Globus pallidus (tissue), 1 donor: ENCODE data around the gene SPNS1.
"Not testable (repeated sequence)": the region's sequence is repeated elsewhere in the genome, so short reads cannot be mapped to it uniquely, and the experiment has no call there.

Experiments used
- DNase-seq: peaks from one replicate; pipeline ENCODE4 v3.0.0-alpha.2; 2015; ENCODE audit warnings: low spot score

The SPNS1 gene

DNA sequence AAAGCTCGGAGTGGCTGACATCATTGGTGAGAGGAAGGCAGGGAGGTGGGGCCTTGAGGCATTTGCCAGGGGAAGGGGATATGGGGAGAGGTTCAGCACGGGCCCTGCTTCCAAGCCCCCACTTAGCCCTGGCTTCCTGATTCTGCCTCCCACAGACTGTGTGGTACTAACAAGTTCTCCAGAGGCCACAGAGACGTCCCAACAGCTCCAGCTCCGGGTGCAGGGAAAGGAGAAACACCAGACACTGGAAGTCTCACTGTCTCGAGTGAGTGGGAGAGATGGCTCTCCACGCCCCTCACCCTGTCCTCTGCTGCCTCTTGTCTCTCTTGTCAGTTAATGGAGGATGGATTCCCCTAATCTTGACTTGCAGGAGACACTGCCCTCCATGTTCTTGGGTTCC, 15.7 kb upstream of the SPNS1 start:
- DNase-seq, result no peak

DNA sequence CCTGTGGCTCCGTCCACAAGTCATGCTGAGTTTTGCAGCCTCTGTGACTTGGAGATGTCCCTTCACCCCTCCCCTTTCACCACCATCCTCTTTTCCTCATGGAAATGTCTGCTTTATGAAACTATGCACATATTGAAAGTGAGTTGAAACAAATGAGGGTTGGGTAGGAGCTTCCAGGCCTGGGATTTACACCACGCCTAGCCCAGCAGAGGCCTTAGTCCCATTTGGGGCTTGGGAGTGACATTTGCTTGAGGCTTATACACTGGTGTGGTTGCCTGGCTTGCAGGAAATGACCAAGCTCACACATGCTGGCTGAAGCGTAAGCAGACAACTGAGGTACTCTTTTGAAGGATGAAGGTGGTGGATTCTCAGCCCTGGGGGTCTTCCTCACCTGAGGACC, 10.5 kb upstream of the SPNS1 start:
- no peak for DNase-seq

DNA sequence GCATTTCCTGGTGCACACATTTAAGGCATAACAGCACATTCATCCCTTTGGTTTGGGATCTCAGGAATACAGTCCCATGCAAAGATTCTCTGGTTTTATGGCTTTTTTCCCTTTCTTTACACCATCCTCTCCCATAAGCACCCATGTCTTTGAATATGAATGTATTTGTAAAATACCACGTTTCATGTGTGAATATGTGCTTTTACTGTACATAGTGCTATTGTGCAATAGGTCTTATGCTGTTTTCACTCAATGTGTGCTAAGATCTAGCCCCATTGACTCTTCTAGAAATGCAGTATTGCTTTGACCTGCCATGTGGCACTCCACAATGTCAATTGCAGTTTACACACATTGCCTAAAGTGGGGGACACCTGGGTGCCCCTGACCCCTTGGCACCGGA, 10.1 kb upstream of the SPNS1 start:
- no peak for DNase-seq

DNA sequence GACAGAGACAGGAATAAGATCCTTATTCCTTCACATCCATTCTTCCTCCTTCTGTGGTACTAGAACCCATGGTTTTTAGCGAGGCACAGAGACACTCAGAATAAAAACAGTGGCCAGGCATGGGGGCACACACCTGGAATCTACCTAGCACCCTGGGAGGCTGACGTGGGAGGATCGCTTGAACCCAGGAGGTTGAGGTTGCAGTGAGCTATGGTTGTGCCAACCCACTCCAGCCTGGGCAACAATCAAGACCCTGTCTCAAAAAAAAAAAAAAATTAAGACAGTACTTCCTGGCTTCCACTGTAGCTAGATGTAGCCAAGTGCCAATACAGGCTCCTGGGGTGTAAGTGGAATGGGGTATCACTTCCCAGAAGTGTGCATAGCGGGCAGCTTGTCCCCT, 7.4 kb upstream of the SPNS1 start:
- DNase-seq, result no peak

DNA sequence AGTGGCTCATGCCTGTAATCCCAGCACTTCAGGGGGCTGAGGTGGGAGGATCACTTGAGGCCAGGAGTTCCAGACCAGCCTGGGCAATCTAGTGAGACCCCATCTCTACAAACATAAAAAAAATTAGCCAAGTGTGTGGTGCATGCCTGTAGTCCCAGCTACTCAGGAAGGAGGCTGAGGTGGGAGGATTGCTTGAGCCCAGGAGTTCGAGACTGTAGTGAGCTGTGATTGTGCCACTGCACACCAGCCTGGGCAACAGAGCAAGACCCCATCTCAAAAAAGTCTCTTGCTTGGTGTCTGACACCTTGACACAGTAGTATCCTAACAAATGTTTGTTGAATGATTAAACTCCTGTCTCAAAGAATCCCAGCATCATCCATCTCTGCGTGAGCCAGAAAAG, 4.9 kb upstream of the SPNS1 start:
- not testable (repeated sequence) for DNase-seq

DNA sequence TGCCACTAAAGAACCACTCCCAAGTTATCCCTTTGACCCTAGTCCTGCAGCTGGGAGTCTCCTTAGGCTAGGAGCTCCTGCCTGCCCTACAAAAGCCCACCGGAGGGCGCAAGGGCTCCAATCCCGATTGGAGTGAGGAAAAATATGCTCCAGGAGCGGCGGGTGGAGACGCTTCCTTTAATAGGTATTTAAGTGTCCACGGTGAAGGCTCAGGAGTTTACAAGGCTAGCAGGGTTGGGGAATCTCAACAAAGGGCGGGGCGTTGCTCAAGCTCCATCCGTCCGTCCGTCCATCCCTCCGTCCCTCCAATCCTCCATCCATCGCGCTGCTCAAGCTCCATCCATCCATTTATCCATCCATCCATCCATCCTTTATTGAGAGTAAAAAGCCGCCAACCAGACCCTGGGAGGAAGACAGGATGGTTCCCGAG, 556 bp upstream of the SPNS1 start:
- DNase-seq, result peak; percentile 64

DNA sequence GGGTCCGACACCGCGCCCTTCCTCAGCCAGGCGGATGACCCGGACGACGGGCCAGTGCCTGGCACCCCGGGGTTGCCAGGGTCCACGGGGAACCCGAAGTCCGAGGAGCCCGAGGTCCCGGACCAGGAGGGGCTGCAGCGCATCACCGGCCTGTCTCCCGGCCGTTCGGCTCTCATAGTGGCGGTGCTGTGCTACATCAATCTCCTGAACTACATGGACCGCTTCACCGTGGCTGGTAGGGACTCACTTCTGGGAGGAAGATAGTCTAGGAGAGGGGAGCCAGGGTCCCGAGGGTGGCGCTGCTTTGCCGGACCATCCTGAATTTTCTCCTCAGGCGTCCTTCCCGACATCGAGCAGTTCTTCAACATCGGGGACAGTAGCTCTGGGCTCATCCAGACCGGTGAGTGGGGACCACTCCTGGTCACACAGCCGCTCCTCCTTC, 601 bp downstream of the SPNS1 start:
- DNase-seq, result no peak

DNA sequence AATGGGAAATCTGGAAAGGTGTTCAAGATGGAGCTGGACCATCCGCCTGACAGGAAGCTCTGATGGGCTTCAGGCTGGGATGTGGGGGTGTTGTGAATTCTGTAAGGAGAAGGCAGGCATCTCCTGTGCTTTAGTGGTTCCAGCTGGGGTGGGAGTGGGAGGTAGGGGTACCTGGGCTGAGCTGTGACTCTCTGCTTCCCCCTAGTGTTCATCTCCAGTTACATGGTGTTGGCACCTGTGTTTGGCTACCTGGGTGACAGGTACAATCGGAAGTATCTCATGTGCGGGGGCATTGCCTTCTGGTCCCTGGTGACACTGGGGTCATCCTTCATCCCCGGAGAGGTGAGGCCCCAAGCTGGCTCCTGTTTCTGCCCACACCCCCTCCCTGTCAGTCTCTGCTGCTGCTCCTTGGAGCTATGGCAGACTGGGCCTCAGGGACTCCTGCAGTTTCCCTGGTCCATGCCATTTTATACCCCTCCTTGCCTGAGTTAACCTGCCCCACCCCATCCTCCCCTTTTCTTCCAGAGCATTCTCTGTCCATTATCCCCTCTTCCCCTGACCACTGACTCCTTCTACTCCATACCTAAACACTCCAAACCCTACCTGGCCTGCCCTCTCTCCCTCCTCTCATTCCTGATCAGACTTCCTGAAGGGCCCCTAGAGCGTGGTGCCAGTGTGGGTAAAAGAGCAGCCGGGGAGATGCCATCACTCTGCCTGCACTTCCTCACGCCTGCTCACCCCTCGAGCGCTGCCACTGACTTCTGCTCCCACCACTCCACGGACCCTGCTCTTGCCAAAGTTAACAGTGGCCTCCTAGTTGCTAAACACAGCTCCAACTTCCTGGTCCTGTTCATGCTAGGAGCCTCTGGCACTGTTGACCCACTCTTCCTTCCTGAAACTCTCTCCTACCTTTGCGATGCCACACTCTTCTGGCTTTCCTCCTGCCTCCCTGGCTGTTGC, 3.4 kb downstream of the SPNS1 start:
- DNase-seq, result no peak

DNA sequence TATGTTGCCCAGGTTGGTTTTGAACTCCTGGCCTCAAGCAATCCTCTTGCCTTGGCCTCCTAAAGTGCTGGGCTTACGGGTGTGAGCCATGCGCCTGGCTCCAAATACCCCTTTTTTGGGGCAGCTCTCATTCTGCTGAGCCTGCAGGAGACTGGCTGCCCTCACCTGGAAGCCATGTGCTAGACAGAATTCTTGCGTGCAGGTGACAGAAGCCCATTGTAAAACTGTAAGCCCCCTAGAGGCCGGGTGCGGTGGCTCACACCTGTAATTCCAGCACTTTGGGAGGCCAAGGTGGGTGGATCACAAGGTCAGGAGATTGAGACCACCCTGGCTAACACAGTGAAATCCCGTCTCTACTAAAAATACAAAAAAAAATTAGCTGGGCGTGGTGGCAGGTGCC, 5.8 kb downstream of the SPNS1 start:
- DNase-seq, result not testable (repeated sequence)

DNA sequence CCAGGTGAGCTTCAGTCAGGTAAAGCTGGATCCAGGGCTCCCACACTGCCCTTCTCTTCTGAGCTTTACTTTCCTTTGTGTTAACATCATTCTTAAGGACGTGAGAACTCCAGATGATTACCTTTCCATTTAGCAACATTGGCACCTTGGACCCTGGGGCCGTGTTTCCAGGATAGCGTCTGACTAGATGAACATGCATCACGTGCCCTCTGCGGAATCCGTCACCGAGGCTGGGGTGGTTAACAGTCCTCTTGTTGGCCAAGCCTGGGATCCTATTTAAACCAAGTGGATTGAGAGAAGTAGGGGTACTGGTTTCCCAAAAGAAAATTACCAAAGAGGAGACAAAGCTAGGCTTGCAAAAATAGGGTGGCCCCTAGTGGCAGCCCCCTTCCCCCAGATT, 6.4 kb downstream of the SPNS1 start:
- DNase-seq, result no peak

DNA sequence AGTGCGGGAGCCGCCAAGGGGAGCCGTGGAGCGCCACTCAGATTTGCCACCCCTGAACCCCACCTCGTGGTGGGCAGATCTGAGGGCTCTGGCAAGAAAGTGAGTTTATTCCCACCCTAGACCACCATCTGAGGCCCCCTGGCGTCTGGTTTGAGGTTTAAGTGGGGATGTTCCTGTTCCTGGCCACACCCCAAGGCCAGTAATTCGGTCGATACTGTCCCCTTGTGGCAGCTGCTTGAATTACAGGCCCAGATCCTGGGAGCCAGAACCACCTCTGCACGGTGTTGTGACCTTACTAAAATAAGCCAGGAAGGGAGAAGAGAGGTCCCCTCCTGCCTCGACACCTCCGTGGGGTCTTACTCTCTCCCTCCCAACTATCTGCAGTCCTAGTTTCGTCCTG, 6.9 kb downstream of the SPNS1 start:
- DNase-seq, result no peak

DNA sequence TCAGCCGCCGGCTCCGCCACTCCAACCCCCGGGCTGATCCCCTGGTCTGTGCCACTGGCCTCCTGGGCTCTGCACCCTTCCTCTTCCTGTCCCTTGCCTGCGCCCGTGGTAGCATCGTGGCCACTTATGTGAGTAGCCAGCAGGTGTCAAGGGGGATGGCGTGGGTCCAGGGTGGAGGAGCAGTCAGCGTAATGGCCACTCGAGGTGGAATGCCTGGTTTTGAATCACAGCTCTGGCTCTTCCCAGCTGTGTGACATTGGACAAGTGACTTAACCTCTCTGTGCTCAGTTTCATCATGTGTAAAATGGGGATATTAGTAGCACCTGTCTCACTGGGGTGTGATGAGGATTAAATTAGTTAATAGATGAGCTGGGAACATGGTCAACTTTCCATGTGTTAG, 7.8 kb downstream of the SPNS1 start:
- DNase-seq, result no peak

DNA sequence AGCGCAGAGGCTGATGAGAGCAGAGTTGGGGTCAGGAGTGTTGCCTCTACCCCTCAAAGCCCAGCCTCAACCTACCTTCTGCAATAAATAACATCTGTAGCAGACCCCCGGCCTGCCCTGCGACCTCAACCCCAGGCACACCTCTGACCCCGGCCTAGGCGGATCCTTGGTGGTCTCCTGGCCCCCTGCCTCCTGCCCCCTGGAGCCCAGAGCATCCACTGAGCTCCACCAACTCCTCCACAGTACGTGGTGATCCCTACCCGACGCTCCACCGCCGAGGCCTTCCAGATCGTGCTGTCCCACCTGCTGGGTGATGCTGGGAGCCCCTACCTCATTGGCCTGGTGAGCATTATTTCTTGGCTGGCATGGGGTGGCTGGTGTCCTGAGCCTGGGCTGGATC, 8.4 kb downstream of the SPNS1 start:
- DNase-seq, result no peak

DNA sequence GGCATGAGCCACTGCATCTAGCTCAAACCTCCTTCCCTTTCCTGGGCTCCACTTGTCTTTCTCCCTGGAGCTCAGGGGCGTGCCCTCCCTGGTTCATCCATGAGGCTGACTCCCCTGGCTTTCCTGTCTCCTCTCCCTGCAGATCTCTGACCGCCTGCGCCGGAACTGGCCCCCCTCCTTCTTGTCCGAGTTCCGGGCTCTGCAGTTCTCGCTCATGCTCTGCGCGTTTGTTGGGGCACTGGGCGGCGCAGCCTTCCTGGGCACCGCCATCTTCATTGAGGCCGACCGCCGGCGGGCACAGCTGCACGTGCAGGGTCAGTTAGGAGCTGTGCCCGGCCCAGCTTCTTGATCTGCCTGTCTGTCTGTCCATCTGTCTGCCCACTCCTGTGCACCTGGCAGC, 9.1 kb downstream of the SPNS1 start:
- DNase-seq, result no peak

DNA sequence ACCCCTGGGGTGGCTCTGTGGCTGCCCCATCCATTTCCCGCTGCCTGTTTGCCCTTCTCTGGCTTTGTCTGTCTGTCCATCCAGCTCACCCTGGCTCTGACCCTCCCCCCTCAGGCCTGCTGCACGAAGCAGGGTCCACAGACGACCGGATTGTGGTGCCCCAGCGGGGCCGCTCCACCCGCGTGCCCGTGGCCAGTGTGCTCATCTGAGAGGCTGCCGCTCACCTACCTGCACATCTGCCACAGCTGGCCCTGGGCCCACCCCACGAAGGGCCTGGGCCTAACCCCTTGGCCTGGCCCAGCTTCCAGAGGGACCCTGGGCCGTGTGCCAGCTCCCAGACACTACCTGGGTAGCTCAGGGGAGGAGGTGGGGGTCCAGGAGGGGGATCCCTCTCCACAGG, 9.5 kb downstream of the SPNS1 start:
- no peak for DNase-seq

DNA sequence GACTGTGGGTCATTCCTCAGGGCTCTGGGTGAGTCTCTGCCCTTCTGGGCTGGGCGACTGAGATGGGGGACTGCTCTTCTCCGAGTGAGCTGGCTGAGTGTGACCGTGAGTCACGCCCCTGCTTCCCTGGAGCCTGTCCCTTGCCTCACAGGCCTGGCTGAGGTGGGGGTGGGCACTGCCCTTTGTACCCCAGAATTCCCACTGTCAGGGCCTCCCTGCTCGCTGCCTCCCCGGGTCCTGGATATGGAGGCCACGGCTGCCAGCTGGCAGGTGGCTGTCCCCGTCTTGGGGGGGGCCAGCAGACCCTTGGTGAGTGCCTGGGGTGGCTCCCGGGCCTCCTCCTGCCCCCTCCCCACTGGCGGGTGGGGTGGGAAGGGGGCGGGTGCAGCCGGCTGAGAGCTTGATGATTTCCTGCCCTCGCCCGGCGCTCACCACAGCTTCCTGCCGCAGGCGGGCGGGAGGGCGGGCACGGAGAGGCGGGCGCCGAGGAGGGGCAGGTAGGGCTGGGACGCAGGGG, 10.1 kb downstream of the SPNS1 start, which contains the start of gene LAT:
Gene LAT, plus strand, starts transcription at position 434 of the 517 bp plus-strand sequence. CDS start 366 bp downstream, outside the sequence.
- no peak for DNase-seq

DNA sequence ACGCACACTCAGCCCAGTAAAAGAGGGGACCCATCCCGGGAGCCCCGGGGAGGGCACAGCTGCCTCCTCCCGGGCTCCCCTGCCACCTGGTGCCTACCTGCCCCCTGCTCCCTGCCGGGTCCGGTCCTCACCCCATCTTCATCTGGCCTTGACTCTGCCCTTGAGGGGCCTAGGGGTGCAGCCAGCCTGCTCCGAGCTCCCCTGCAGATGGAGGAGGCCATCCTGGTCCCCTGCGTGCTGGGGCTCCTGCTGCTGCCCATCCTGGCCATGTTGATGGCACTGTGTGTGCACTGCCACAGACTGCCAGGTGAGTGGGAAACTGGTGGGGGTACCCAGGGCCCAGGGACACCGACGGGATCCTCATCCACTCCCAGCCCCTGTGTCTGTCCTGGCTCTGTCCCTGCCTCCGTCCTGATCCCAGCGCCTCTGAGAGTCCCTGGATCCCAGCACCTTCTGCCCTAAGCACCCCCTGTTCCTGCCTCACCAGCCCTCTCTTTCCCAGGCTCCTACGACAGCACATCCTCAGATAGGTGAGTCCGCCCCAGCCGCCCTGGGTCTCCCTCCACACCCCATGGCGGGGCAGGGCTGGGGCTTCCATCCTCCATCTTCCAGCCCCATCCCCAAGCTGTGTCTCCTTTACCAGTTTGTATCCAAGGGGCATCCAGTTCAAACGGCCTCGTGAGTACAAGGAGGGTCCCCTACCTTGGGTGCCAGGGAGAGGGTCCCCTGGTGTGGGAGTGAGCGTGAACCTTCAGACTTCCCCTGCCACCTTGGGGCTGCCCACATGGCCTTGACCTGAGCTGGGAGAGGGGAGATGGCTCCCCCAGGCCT, 10.8 kb downstream of the SPNS1 start:
- DNase-seq, result no peak

DNA sequence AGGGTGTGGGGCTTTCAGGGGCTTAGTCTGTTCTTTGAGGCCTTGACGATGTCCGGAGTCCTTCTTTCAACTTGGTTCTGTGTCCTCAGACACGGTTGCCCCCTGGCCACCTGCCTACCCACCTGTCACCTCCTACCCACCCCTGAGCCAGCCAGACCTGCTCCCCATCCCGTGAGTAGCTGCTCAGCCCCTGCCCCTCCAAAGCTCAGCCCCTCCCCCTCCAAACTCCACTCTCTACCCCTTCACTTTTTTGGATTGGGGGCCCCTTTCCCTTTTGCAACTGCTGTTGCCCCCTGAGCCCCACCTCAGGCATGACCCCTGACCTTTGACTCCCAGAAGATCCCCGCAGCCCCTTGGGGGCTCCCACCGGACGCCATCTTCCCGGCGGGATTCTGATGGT, 11.5 kb downstream of the SPNS1 start:
- no peak for DNase-seq

DNA sequence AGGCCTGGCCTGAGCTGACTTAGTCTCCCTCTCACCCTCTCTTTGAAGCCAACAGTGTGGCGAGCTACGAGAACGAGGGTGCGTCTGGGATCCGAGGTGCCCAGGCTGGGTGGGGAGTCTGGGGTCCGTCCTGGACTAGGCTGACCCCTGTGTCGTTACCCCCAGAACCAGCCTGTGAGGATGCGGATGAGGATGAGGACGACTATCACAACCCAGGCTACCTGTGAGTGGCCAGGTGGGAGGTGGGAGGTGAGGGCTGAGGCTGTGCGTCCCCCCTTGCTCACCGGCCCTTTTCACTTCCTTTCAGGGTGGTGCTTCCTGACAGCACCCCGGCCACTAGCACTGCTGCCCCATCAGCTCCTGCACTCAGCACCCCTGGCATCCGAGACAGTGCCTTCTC, 11.9 kb downstream of the SPNS1 start:
- no peak for DNase-seq

DNA sequence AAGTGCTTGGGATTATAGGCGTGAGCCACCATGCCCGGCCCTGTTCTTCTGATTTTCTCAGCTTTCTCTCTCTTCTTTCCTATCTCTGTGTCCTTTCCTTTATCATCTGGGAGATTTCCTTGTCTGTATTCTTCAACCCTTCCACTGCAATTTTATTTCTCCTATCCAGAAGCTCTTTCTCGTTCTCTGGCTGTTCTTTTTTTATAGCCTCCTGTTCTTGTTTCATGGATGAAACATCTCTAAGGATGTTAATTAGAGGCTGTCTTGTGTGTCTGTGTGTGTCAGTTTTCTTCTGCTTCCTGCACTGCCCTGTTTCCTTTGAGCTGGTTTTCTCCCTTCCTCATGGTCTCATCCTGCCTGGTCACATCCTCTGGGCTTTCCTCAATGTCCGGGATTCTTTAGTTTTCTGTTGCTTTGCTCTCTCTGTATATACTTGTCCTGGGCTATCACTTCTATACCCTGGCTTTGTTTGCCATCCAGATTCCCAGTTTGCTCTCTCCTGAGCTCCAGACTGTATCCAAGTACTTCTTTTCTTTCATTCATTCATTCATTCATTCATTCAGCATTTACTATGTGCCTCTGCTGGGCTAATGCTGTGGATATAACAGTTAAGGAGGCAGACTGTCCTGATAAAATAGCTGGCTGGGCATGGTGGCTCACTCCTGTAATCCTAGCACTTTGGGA, 12.7 kb downstream of the SPNS1 start:
- DNase-seq, result no peak

DNA sequence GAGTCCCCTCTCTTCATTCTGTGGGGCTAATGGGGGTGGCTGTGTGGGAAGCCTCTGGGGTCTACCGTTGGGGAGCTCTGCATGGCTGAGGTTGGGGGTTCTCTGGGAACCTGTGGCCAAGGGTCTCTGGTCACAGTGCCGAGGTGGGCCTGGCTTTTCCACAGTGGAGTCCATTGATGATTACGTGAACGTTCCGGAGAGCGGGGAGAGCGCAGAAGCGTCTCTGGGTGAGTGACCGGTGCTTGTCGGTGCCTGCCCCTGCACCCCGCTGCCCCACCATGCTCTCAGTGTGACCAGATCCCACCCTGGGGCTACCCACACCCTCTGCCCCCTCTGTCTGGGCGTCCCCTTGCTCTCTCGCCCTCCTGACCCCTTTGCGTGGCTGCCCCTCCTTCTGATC, 14.8 kb downstream of the SPNS1 start:
- no peak for DNase-seq

DNA sequence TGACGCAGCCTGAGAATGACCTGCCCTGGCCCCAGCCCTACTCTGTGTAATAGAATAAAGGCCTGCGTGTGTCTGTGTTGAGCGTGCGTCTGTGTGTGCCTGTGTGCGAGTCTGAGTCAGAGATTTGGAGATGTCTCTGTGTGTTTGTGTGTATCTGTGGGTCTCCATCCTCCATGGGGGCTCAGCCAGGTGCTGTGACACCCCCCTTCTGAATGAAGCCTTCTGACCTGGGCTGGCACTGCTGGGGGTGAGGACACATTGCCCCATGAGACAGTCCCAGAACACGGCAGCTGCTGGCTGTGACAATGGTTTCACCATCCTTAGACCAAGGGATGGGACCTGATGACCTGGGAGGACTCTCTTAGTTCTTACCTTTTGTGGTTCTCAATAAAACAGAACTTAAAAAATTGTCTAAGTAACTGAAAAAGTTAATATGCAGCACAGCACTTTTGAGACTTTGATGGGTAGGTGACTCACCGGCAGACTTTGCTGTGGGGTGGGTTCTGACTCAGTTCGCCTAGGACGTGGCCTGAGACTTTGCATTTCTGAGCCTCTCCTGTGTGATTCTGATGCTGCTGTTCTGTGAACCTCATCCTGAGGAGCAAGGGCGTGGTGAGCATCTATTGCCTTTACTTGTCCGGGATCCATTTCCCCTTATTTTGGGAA, 15.9 kb downstream of the SPNS1 start:
- DNase-seq, result no peak
